ENCODE results near the gene GPR50.

The GPR50 gene

GRCh38 chrX:151226941-151227340 lies 50.6 kb downstream of the GPR50 start:
- DNase-seq (ENCODE audit: low read depth): no peak
- TF ChIP-seq, protein P1, sequence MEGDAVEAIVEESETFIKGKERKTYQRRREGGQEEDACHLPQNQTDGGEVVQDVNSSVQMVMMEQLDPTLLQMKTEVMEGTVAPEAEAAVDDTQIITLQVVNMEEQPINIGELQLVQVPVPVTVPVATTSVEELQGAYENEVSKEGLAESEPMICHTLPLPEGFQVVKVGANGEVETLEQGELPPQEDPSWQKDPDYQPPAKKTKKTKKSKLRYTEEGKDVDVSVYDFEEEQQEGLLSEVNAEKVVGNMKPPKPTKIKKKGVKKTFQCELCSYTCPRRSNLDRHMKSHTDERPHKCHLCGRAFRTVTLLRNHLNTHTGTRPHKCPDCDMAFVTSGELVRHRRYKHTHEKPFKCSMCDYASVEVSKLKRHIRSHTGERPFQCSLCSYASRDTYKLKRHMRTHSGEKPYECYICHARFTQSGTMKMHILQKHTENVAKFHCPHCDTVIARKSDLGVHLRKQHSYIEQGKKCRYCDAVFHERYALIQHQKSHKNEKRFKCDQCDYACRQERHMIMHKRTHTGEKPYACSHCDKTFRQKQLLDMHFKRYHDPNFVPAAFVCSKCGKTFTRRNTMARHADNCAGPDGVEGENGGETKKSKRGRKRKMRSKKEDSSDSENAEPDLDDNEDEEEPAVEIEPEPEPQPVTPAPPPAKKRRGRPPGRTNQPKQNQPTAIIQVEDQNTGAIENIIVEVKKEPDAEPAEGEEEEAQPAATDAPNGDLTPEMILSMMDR (IDR thresholded peaks at IDR 0.05; ENCODE audit: low read length, missing control alignments): no peak
- H3K4me3 ChIP-seq (replicated peaks; ENCODE audit: low read depth, low read length): no peak overlapping the region

- no peak for DNase-seq (ENCODE audit: low read depth)
- H3K4me3 ChIP-seq (replicated peaks; ENCODE audit: low read depth, low read length): no peak overlapping the region
- TF ChIP-seq, protein P1 (IDR thresholded peaks at IDR 0.05; ENCODE audit: low read length, missing control alignments): no peak
These were observed 51.2 kb downstream of the GPR50 start for GRCh38 chrX:151227627-151228026.

- TF ChIP-seq, protein P1 (IDR thresholded peaks at IDR 0.05; ENCODE audit: low read length, missing control alignments): no peak
- no peak for DNase-seq (ENCODE audit: low read depth)
- no peak overlapping the region for H3K4me3 ChIP-seq (replicated peaks; ENCODE audit: low read depth, low read length)
These were observed 52.6 kb downstream of the GPR50 start for GRCh38 chrX:151228935-151229334.
